Measurements from ENCODE around the gene ATP8A2. TPM values are rescaled to one million over a fixed set of nuclear protein-coding genes. Genes with fewer than 3 reads are reported as not detected.

Gene ATP8A2
- total RNA-seq, 4 donors from 2014 or later = 0.29 to 0.65 (median 0.46) TPM

DNA sequence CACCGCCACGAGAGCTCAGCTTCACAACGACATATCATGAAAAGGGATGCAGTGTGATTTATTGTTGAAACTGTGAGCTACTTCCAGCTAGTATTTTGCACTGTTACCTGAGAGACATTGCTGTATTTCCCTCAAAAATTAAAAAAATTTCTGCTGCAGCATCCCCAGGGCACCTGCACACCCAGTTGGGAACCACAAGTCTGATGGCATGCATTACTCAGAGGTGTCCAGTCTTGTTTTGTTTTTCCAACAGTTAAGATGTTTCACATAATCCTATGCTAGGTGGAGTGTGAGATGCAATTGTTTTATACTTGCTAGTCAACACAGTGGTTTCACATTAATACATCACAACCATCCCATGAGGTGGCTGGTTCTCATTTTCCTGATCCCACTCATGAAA, 394.8 kb downstream of the ATP8A2 start:
- no peak for DNase-seq (ENCODE audit: extremely low spot score)
- H3K9me3 ChIP-seq = no peaks in the 10 kb centered on the region
- H3K27ac ChIP-seq (replicated peaks in 1 of 4) = no peak overlapping the region
- intact Hi-C loops (cut with DNase I) = no loop called here
- no peaks in the 10 kb centered on the region for H3K4me1 ChIP-seq
- H3K36me3 ChIP-seq = no peaks in the 10 kb centered on the region
- 84% methylated on average over 3 of the region's 3 CpGs for WGBS
- no peak overlapping the region for H3K4me3 ChIP-seq
- TF ChIP-seq EP300 (IDR thresholded peaks at IDR 0.05) (no peak), POLR2A (IDR thresholded peaks at IDR 0.05; ENCODE audit: low read depth) (no peak), POLR2AphosphoS5 (IDR thresholded peaks at IDR 0.05) (no peak)
- TF ChIP-seq, protein P1, sequence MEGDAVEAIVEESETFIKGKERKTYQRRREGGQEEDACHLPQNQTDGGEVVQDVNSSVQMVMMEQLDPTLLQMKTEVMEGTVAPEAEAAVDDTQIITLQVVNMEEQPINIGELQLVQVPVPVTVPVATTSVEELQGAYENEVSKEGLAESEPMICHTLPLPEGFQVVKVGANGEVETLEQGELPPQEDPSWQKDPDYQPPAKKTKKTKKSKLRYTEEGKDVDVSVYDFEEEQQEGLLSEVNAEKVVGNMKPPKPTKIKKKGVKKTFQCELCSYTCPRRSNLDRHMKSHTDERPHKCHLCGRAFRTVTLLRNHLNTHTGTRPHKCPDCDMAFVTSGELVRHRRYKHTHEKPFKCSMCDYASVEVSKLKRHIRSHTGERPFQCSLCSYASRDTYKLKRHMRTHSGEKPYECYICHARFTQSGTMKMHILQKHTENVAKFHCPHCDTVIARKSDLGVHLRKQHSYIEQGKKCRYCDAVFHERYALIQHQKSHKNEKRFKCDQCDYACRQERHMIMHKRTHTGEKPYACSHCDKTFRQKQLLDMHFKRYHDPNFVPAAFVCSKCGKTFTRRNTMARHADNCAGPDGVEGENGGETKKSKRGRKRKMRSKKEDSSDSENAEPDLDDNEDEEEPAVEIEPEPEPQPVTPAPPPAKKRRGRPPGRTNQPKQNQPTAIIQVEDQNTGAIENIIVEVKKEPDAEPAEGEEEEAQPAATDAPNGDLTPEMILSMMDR (IDR thresholded peaks at IDR 0.05) = no peak
- H3K27me3 ChIP-seq = no peaks in the 10 kb centered on the region

DNA sequence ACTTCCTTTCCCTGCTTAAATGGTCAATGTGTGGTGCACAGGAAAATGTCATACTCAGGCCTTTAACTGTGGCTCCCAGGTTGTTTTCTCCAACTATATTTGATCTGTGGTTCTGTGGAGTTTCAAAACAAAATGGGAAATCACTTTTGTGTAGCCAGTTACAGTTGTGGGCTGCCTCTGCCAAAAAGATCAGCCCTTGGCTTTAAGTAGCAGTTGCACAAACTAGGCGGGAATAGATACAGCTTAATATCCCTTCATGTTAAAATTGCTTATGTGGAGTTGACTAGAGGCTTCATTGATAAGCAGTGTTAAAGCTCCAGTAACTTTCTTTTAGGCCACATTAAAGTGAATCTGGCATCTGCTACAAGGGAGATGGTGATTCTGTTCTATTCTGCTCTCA, 395.2 kb downstream of the ATP8A2 start:
- 90% methylated on average over 1 of the region's 1 CpG for WGBS
- DNase-seq (ENCODE audit: extremely low spot score) = no peak
- Histone ChIP-seq H3K27me3 (no peaks in the 10 kb centered on the region), H3K27ac (replicated peaks in 1 of 4) (no peak overlapping the region), H3K4me1 (no peaks in the 10 kb centered on the region), H3K9me3 (no peaks in the 10 kb centered on the region), H3K36me3 (no peaks in the 10 kb centered on the region), H3K4me3 (no peak overlapping the region)
- intact Hi-C loops (cut with DNase I) = no loop called here
- TF ChIP-seq EP300 (IDR thresholded peaks at IDR 0.05) (no peak), POLR2A (IDR thresholded peaks at IDR 0.05; ENCODE audit: low read depth) (no peak), POLR2AphosphoS5 (IDR thresholded peaks at IDR 0.05) (no peak)
- TF ChIP-seq, protein P1 (IDR thresholded peaks at IDR 0.05) = no peak

DNA sequence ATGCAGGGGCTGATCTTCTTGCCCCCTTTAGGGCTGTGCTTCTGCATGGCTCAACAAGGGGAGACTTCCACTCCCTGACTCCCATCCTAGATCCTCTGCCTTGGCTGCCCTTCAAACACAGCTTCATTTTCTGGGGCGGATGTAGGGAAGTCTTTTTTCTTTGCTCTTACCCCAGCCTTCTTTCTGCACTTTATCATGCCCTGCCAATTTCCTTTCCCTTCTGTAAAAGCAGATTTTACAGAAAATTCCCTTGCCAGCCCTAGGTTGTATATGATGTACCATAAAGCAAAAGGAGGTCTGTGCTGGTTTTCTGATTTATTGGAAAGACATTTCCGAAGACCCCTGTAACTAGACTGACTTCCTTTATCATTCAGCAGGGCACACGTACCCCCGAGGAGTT, 396.6 kb downstream of the ATP8A2 start:
- H3K36me3 ChIP-seq = no peaks in the 10 kb centered on the region
- peaks cover 0 to 5% (median 0%) of the 10 kb centered on the region in 4 donors for H3K27me3 ChIP-seq
- H3K9me3 ChIP-seq = no peaks in the 10 kb centered on the region
- intact Hi-C loops (cut with DNase I) = no loop called here
- DNase-seq (ENCODE audit: extremely low spot score) = no peak
- H3K4me1 ChIP-seq = no peaks in the 10 kb centered on the region
- H3K4me3 ChIP-seq = no peak overlapping the region
- H3K27ac ChIP-seq (replicated peaks in 1 of 4) = no peak overlapping the region
- TF ChIP-seq POLR2A (IDR thresholded peaks at IDR 0.05; ENCODE audit: low read depth) (no peak), EP300 (IDR thresholded peaks at IDR 0.05) (no peak), POLR2AphosphoS5 (IDR thresholded peaks at IDR 0.05) (no peak)
- TF ChIP-seq, protein P1 (IDR thresholded peaks at IDR 0.05) = no peak
- WGBS = 50% methylated on average over 4 of the region's 4 CpGs

DNA sequence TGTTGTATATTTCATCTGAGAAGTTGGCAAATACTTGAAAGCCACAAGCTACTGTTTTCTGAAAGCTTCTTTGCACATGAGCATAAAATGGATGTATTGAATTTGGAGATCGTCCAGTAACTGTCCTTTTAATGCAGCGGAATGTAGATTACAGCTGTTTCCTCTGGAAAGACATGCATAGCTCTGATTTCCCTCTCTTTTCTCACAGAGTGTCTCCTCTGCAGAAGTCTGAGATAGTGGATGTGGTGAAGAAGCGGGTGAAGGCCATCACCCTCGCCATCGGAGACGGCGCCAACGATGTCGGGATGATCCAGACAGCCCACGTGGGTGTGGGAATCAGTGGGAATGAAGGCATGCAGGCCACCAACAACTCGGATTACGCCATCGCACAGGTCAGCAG, 397.1 kb downstream of the ATP8A2 start:
- intact Hi-C loops (cut with DNase I) = no loop called here
- TF ChIP-seq POLR2A (IDR thresholded peaks at IDR 0.05; ENCODE audit: low read depth) (no peak), POLR2AphosphoS5 (IDR thresholded peaks at IDR 0.05) (no peak), EP300 (IDR thresholded peaks at IDR 0.05) (no peak)
- TF ChIP-seq, protein P1 (IDR thresholded peaks at IDR 0.05) = no peak
- WGBS = 61% methylated on average over 13 of the region's 13 CpGs
- H3K4me3 ChIP-seq = no peak overlapping the region
- H3K27me3 ChIP-seq = peaks cover 0 to 8% (median 0%) of the 10 kb centered on the region in 4 donors
- no peaks in the 10 kb centered on the region for H3K4me1 ChIP-seq
- no peak for DNase-seq (ENCODE audit: extremely low spot score)
- H3K27ac ChIP-seq (replicated peaks in 1 of 4) = no peak overlapping the region
- H3K9me3 ChIP-seq = no peaks in the 10 kb centered on the region
- H3K36me3 ChIP-seq = no peaks in the 10 kb centered on the region

DNA sequence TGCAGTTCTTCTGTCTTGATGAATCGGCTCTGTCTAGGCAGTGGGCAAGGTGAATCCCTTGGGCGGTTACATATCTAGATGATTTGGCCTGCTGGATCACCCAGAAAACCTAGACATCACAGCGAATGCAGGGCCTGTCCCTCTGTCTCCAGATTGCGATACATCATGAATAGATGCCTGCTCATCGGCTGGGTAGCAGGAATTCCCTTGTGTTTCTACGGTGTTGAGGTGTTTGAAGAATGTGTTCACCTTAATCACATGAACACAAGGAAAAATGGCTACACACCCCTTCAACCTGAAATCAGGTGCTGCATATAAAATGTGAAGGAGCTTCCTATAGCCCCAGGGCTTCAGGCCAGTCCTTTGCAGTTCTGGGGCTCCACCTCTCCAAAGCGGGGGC, 398.8 kb downstream of the ATP8A2 start:
- TF ChIP-seq POLR2AphosphoS5 (IDR thresholded peaks at IDR 0.05) (no peak), POLR2A (IDR thresholded peaks at IDR 0.05; ENCODE audit: low read depth) (no peak), EP300 (IDR thresholded peaks at IDR 0.05) (no peak)
- TF ChIP-seq, protein P1 (IDR thresholded peaks at IDR 0.05) = no peak
- Histone ChIP-seq H3K9me3 (no peaks in the 10 kb centered on the region), H3K27ac (replicated peaks in 1 of 4) (no peak overlapping the region), H3K27me3 (peaks cover 0 to 8% (median 0%) of the 10 kb centered on the region in 4 donors), H3K4me3 (no peak overlapping the region), H3K36me3 (no peaks in the 10 kb centered on the region), H3K4me1 (no peaks in the 10 kb centered on the region)
- intact Hi-C loops (cut with DNase I) = no loop called here
- 94% methylated on average over 7 of the region's 7 CpGs for WGBS
- DNase-seq (ENCODE audit: extremely low spot score) = no peak
